ENCODE results near the gene KCTD10. TPM values are rescaled to one million over a fixed set of nuclear protein-coding genes. Genes with fewer than 3 reads are reported as not detected.

Gene KCTD10
- total and polyA plus RNA-seq, 10 of the 15 experiments (the other 5 are each of a cell fraction or from before 2014, with no cell fraction given), result 5.6 to 52.0 (median 34.2) TPM

DNA sequence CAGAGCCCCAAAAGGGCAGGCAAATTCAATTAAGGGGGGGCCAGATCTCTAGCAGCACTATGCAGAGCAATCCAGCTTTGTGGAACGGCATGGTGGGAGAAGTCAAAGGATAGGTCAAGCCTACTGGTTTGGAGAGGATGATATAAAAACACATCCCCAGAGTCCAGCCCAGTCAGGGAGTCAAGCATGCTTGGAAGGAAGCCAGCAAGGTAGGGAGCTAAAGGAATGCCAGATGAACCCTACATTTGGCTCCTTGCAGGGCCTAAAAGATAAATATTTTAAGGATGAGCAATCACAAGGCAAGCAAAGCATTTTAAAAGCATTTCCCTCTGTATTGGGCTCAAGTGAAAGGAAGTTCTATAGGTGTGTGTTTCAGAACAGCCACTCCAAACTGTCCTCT, 21.4 kb downstream of the KCTD10 start:
- H3K9me3 ChIP-seq (replicated peaks; ENCODE audit: control insufficient read depth, insufficient read depth, low read length), result no peaks in the 10 kb centered on the region
- no peak for FAIRE-seq
- ChIA-PET RAD21 (ENCODE audit: unreplicated experiment) (no interaction called here), SMC1A (ENCODE audit: uncharacterized antibody, unreplicated experiment) (interaction anchor here (0.6 kb wide), 1 partner anchor 241 kb away, joined by 4 read pairs; no protein-coding TSS in a partner anchor), CTCF (no interaction called here), POLR2A (no interaction called here)
- H3K79me2 ChIP-seq (ENCODE audit: control insufficient read depth, insufficient read depth, low read length), result no peaks in the 10 kb centered on the region
- no peak for ATAC-seq
- TF ChIP-seq, protein P1, sequence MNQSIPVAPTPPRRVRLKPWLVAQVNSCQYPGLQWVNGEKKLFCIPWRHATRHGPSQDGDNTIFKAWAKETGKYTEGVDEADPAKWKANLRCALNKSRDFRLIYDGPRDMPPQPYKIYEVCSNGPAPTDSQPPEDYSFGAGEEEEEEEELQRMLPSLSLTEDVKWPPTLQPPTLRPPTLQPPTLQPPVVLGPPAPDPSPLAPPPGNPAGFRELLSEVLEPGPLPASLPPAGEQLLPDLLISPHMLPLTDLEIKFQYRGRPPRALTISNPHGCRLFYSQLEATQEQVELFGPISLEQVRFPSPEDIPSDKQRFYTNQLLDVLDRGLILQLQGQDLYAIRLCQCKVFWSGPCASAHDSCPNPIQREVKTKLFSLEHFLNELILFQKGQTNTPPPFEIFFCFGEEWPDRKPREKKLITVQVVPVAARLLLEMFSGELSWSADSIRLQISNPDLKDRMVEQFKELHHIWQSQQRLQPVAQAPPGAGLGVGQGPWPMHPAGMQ (IDR thresholded peaks at IDR 0.05; ENCODE audit: borderline replicate concordance), result no peak
- TF ChIP-seq ZBTB40 (IDR thresholded peaks at IDR 0.05; ENCODE audit: borderline replicate concordance), result no peak
- TF ChIP-seq, protein P2, sequence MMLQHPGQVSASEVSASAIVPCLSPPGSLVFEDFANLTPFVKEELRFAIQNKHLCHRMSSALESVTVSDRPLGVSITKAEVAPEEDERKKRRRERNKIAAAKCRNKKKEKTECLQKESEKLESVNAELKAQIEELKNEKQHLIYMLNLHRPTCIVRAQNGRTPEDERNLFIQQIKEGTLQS (IDR thresholded peaks at IDR 0.05; ENCODE audit: borderline replicate concordance, extremely low read depth, low read depth, low read length), result no peak
- in situ Hi-C loops (cut with MboI), result no loop called here
- H3K4me3 ChIP-seq, result no peak overlapping the region
- no peak overlapping the region for H3K9ac ChIP-seq (ENCODE audit: control insufficient read depth, insufficient read depth, low read length)
- H3K27ac ChIP-seq (ENCODE audit: control insufficient read depth, insufficient read depth), result no peak overlapping the region
- DNase-seq (ENCODE audit: low read depth, low spot score), result no peak
- no peaks in the 10 kb centered on the region for H3K27me3 ChIP-seq (replicated peaks in 1 of 2; ENCODE audit: control insufficient read depth in 2 of 2, insufficient read depth in 2 of 2, low read length in 1 of 2)
- H3K4me1 ChIP-seq (ENCODE audit: control insufficient read depth, insufficient read depth, low read length), result no peaks in the 10 kb centered on the region
- no peaks in the 10 kb centered on the region for H4K20me1 ChIP-seq (ENCODE audit: control insufficient read depth, insufficient read depth)
- peaks cover 19 to 27% of the 10 kb centered on the region in 2 experiments for H3K36me3 ChIP-seq (ENCODE audit: control insufficient read depth in 2 of 2, insufficient read depth in 2 of 2, low read length in 1 of 2)
- WGBS (ENCODE audit: insufficient coverage, insufficient replicate concordance, low lambda C conversion rate, missing lambda C conversion rate), result 100% methylated on average over 1 of the region's 1 CpG
- BruUV-seq (replicated peaks), result no TSS peak
- intact Hi-C loops (cut with micrococcal nuclease; ENCODE audit: unreplicated experiment), result no loop called here
- H3K4me2 ChIP-seq (ENCODE audit: control insufficient read depth, insufficient read depth), result no peak overlapping the region
- H2AFZ ChIP-seq (ENCODE audit: control insufficient read depth, low read depth, low read length), result no peak overlapping the region
